Spleen (tissue), 7 donors: ENCODE results near the gene TDRD3.

Experiments
- POLR2A ChIP-seq, 3 donors: fragments of 450-650 bp; IDR thresholded peaks; one replicate each; pipeline ENCODE4 v1.5.1; 2017; ENCODE audit warnings: antibody characterized with exemption in 3 of 3, mild to moderate bottlenecking in 1 of 3
- POLR2AphosphoS5 ChIP-seq, 3 donors: sonication (generic); formaldehyde crosslinking; IDR thresholded peaks; one replicate each; pipeline ENCODE4 v1.5.1; 2017; ENCODE audit warnings: antibody characterized with exemption in 3 of 3
- TF ChIP-seq, protein P1 (sequence below), 11 experiments: fragments of 200-600 bp in 7 of 11; fragments of 450-650 bp in 4 of 11; sonication (generic) in 4 of 11; IDR thresholded peaks in 8 of 11; conservative IDR thresholded peaks in 3 of 11; 1 replicate in 7 of 11; 2 replicates in 4 of 11; pipeline versions ENCODE4 v1.4.0 to v1.8.0; 2016 to 2021; ENCODE audit warnings: antibody characterized with exemption in 11 of 11, inconsistent platforms in 4 of 11, mild to moderate bottlenecking in 1 of 11
- donor health status: DM: no; HTN: no; CAD: no; lungs with moderate emphysema.
- donor health status: DM: no; HTN: no; CAD: no.
- donor health status: DM: no; HTN: no; CAD: no.

DNA sequence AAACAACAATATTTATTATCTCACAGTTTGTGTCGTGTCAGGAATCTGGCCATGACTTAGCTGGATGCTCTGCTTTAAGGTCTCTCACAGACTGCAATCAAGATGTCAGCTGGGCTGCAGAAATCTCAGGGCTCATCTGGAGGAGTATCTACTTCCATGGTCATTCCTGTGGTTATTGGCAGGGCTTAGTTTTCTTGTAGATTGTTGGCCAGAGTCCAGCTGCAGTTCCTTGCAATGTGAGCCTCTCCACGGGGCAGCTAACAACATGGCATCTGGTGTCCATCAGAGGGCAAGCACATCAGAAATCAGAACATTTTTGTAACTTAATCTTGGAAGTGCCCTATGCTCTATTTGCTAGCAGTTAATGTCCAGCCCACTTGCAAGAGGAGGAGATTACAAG lies 45.7 kb upstream of the TDRD3 start:
- TF ChIP-seq, protein P1, sequence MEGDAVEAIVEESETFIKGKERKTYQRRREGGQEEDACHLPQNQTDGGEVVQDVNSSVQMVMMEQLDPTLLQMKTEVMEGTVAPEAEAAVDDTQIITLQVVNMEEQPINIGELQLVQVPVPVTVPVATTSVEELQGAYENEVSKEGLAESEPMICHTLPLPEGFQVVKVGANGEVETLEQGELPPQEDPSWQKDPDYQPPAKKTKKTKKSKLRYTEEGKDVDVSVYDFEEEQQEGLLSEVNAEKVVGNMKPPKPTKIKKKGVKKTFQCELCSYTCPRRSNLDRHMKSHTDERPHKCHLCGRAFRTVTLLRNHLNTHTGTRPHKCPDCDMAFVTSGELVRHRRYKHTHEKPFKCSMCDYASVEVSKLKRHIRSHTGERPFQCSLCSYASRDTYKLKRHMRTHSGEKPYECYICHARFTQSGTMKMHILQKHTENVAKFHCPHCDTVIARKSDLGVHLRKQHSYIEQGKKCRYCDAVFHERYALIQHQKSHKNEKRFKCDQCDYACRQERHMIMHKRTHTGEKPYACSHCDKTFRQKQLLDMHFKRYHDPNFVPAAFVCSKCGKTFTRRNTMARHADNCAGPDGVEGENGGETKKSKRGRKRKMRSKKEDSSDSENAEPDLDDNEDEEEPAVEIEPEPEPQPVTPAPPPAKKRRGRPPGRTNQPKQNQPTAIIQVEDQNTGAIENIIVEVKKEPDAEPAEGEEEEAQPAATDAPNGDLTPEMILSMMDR (IDR thresholded peaks at IDR 0.05 in 8 of 11, conservative IDR thresholded peaks at IDR 0.05 in 3 of 11) = no peak
- TF ChIP-seq POLR2A (IDR thresholded peaks at IDR 0.05) (no peak), POLR2AphosphoS5 (IDR thresholded peaks at IDR 0.05) (no peak)
